ENCODE data around the gene CST3.
"Not testable (repeated sequence)": the region's sequence is repeated elsewhere in the genome, so short reads cannot be mapped to it uniquely, and the experiment has no call there.

CST3 gene

GRCh38 chr20:23640671-23641667 lies 3.2 kb upstream of the CST3 start:
- no peak for DNase-seq

GRCh38 chr20:23640018-23640601 lies 2.4 kb upstream of the CST3 start:
- no peak for DNase-seq

GRCh38 chr20:23639490-23639958 lies 1.8 kb upstream of the CST3 start:
- no peak for DNase-seq

GRCh38 chr20:23638309-23638708 lies 554 bp upstream of the CST3 start:
- DNase-seq, result no peak

GRCh38 chr20:23636908-23637281 lies 860 bp downstream of the CST3 start:
- no peak for DNase-seq

GRCh38 chr20:23636182-23636907 lies 1.4 kb downstream of the CST3 start:
- no peak for DNase-seq

GRCh38 chr20:23635768-23636090 lies 2.0 kb downstream of the CST3 start:
- DNase-seq, result not testable (repeated sequence)

GRCh38 chr20:23634985-23635767 lies 2.6 kb downstream of the CST3 start:
- no peak for DNase-seq

- no peak for DNase-seq
Observed at GRCh38 chr20:23634044-23634801, 3.5 kb downstream of the CST3 start.

- DNase-seq, result no peak
Observed at GRCh38 chr20:23632711-23633573, 4.8 kb downstream of the CST3 start.

GRCh38 chr20:23631981-23632710 lies 5.6 kb downstream of the CST3 start:
- DNase-seq, result no peak

GRCh38 chr20:23631226-23631822 lies 6.4 kb downstream of the CST3 start:
- DNase-seq, result no peak

- no peak for DNase-seq
Observed at GRCh38 chr20:23630392-23630849, 7.3 kb downstream of the CST3 start.

GRCh38 chr20:23629542-23630391 lies 8.0 kb downstream of the CST3 start:
- DNase-seq, result no peak

GRCh38 chr20:23629017-23629541 lies 8.7 kb downstream of the CST3 start:
- no peak for DNase-seq

GRCh38 chr20:23628402-23629016 lies 9.2 kb downstream of the CST3 start:
- no peak for DNase-seq

- no peak for DNase-seq
Observed at GRCh38 chr20:23627501-23627900, 10.3 kb downstream of the CST3 start.

GRCh38 chr20:23626040-23626620 lies 11.6 kb downstream of the CST3 start:
- no peak for DNase-seq
